Endothelial cell of umbilical vein (primary cell): ENCODE data around the gene PIP4K2C. TPM values are rescaled to one million over a fixed set of nuclear protein-coding genes. Genes with fewer than 3 reads are reported as not detected.

Experiments used
- BruUV-seq: library from RNA; stranded (reverse); fragments of 400-500 nt; replicated peaks from 2 replicates; lab custom pipeline; 2021; lab: Mats Ljungman, UMichigan
- CTCF ChIA-PET: fragments of 300-600, 350-600 bp; sonication (Branson Sonifier 250); formaldehyde crosslinking; loops from one replicate; lab custom pipeline; 2021; ENCODE audit warnings: antibody characterized with exemption, inconsistent platforms; lab: Charles Lee
- POLR2A ChIA-PET: fragments of 300-600, 350-600 bp; sonication (Branson Sonifier 250); formaldehyde crosslinking; loops from one replicate; lab custom pipeline; 2021; ENCODE audit warnings: antibody characterized with exemption, inconsistent platforms; lab: Charles Lee
- DNase-seq: peaks from one replicate; pipeline ENCODE4 v3.0.0-alpha.2; 2011; ENCODE audit warnings: low read depth, low spot score
- FAIRE-seq: peaks from 2 replicates; lab custom pipeline; 2011; peaks lifted over from hg19 to GRCh38; lab: Jason Lieb, UNC
- H2AFZ ChIP-seq: 2 replicates; pipeline ENCODE4 v1.6.0; 2012; ENCODE audit warnings: low read depth, low read length, control low read depth, inconsistent platforms
- H3K27ac ChIP-seq: 2 replicates; pipeline ENCODE4 v1.5.1; 2011; ENCODE audit warnings: low read depth, mild to moderate bottlenecking, control low read depth, low read length, moderate library complexity; ENCODE audit not compliant: insufficient read depth
- H3K27me3 ChIP-seq, 2 experiments: 2 replicates each; pipeline versions ENCODE4 v1.6.0 to v1.6.1; 2011; ENCODE audit warnings: low read length in 2 of 2, mixed read lengths in 1 of 2; ENCODE audit not compliant: control insufficient read depth in 2 of 2, insufficient read depth in 2 of 2
- H3K36me3 ChIP-seq, 2 experiments: 2 replicates in 1 of 2; 3 replicates in 1 of 2; pipeline ENCODE4 v1.5.1; 2011; ENCODE audit warnings: low read length in 2 of 2, mild to moderate bottlenecking in 1 of 2, moderate library complexity in 1 of 2; ENCODE audit not compliant: control insufficient read depth in 2 of 2, insufficient read depth in 2 of 2; ENCODE audit errors: extremely low read depth in 1 of 2
- H3K4me1 ChIP-seq: 3 replicates; pipeline ENCODE4 v1.5.1; 2011; ENCODE audit warnings: mild to moderate bottlenecking, low read length; ENCODE audit not compliant: control insufficient read depth, insufficient read depth; ENCODE audit errors: extremely low read depth
- H3K4me2 ChIP-seq: 2 replicates; pipeline ENCODE4 v1.6.1; 2011; ENCODE audit warnings: low read length, control low read depth, mixed read lengths; ENCODE audit not compliant: insufficient read depth
- H3K4me3 ChIP-seq, 3 experiments: fragments of 200-600 bp in 1 of 3; sonication (generic), shearing (Covaris generic) in 1 of 3; replicated peaks in 1 of 3; 2 replicates each; pipeline ENCODE4 v1.5.1; 2011 to 2016; ENCODE audit warnings: control low read depth in 3 of 3, low read length in 3 of 3, mild to moderate bottlenecking in 2 of 3, inconsistent platforms in 1 of 3, low read depth in 1 of 3, moderate library complexity in 1 of 3; ENCODE audit not compliant: insufficient read depth in 1 of 3
- H3K79me2 ChIP-seq: 2 replicates; pipeline ENCODE4 v1.6.0; 2012; ENCODE audit warnings: low read length, inconsistent platforms; ENCODE audit not compliant: control insufficient read depth, insufficient read depth
- H3K9ac ChIP-seq: replicated peaks from 2 replicates; pipeline ENCODE3; 2011; ENCODE audit warnings: low read length, control low read depth; ENCODE audit not compliant: insufficient read depth; ENCODE audit errors: extremely low read depth
- H3K9me1 ChIP-seq: replicated peaks from 3 replicates; pipeline ENCODE4 v1.6.0; 2011; ENCODE audit warnings: mild to moderate bottlenecking, low read length; ENCODE audit not compliant: control insufficient read depth, insufficient read depth; ENCODE audit errors: extremely low read depth
- H3K9me3 ChIP-seq: replicated peaks from 2 replicates; pipeline ENCODE4 v1.5.1; 2012; ENCODE audit warnings: low read length, inconsistent platforms; ENCODE audit not compliant: control insufficient read depth, insufficient read depth
- H4K20me1 ChIP-seq: replicated peaks from 2 replicates; pipeline ENCODE3; 2011; ENCODE audit warnings: mild to moderate bottlenecking, low read length; ENCODE audit not compliant: control insufficient read depth, insufficient read depth; ENCODE audit errors: extremely low read depth
- CTCF ChIP-seq, 2 donors: IDR thresholded peaks; 1 replicate in 1 of 2; 2 replicates in 1 of 2; pipeline ENCODE4 v1.5.1; 2011; ENCODE audit warnings: low read length in 2 of 2, mild to moderate bottlenecking in 2 of 2, moderate library complexity in 2 of 2, control low read depth in 1 of 2, inconsistent platforms in 1 of 2, low read depth in 1 of 2; ENCODE audit not compliant: insufficient read depth in 1 of 2; ENCODE audit errors: extremely low read depth in 1 of 2
- EZH2 ChIP-seq: IDR thresholded peaks from 2 replicates; pipeline ENCODE4 v1.6.1; 2012; ENCODE audit warnings: borderline replicate concordance, low read depth, mild to moderate bottlenecking, moderate library complexity, low read length, inconsistent platforms; ENCODE audit not compliant: severe bottlenecking
- FOS ChIP-seq: IDR thresholded peaks from 2 replicates; pipeline ENCODE4 v1.6.1; 2011; ENCODE audit warnings: mild to moderate bottlenecking, low read length, moderate library complexity, borderline replicate concordance; ENCODE audit not compliant: insufficient read depth
- GATA2 ChIP-seq: IDR thresholded peaks from 2 replicates; pipeline ENCODE4 v1.7.0; 2011; ENCODE audit warnings: low read depth, mild to moderate bottlenecking, moderate library complexity, mixed read lengths, low read length; ENCODE audit not compliant: insufficient read length, insufficient read depth
- JUN ChIP-seq: IDR thresholded peaks from 2 replicates; pipeline ENCODE4 v1.6.1; 2011; ENCODE audit warnings: borderline replicate concordance, low read depth; ENCODE audit not compliant: insufficient read length, insufficient read depth
- MAX ChIP-seq: IDR thresholded peaks from 2 replicates; pipeline ENCODE4 v1.6.1; 2011; ENCODE audit not compliant: insufficient read depth, insufficient read length
- MYC ChIP-seq: IDR thresholded peaks from one replicate; pipeline ENCODE4 v1.6.1; 2011; ENCODE audit warnings: mild to moderate bottlenecking, low read depth, low read length
- POLR2A ChIP-seq: IDR thresholded peaks from 2 replicates; pipeline ENCODE4 v1.6.1; 2012; ENCODE audit warnings: low read depth, mild to moderate bottlenecking, control low read depth, low read length
- POLR2AphosphoS5 ChIP-seq: IDR thresholded peaks from 2 replicates; pipeline ENCODE4 v1.6.1; 2012; ENCODE audit warnings: low read depth, mild to moderate bottlenecking, control low read depth, low read length, moderate library complexity; ENCODE audit not compliant: insufficient read depth
- dilution Hi-C: fragments of 300-500 bp; cut with MboI; formaldehyde crosslinking; loops from one replicate; pipeline ENCODE4 v1.15.0; 2019; ENCODE audit warnings: low sequenced_read_pairs; ENCODE audit not compliant: extremely low pct_ligation_motif_present
- intact Hi-C: fragments of 100-400 bp; cut with micrococcal nuclease; formaldehyde crosslinking; loops from one replicate; pipeline ENCODE4 v1.10.0; 2022
- polyA plus RNA-seq, 4 experiments: library from polyadenylated mRNA; depleted of rRNA in 3 of 4; stranded (reverse) in 3 of 4; unstranded in 1 of 4; fragments of >200 nt; gene quantifications; 2 replicates each; pipeline versions ENCODE4 v1.2.1 to v1.2.3, GENCODE V29; 2011 to 2012; ENCODE audit warnings: missing spikeins in 1 of 4
- total RNA-seq: library from RNA; stranded (reverse); gene quantifications from 2 replicates; pipeline ENCODE4 v1.2.3, GENCODE V29; 2021

The PIP4K2C gene
- total and polyA plus RNA-seq, 2 donors (not counting 3 experiments of a cell fraction or from before 2014, with no cell fraction given) = 10.5 to 11.5 TPM

GRCh38 chr12:57603324-57603723 is 12.3 kb downstream of the PIP4K2C start:
- Histone ChIP-seq H3K4me3 (no peak overlapping the region), H3K27ac (no peak overlapping the region), H3K79me2 (no peaks in the 10 kb centered on the region), H3K4me2 (no peak overlapping the region), H3K9me1 (no peaks in the 10 kb centered on the region), H2AFZ (no peak overlapping the region), H4K20me1 (no peaks in the 10 kb centered on the region), H3K4me1 (peaks cover 6% of the 10 kb centered on the region), H3K36me3 (no peaks in the 10 kb centered on the region), H3K9me3 (no peaks in the 10 kb centered on the region), H3K9ac (no peak overlapping the region), H3K27me3 (peaks cover 0 to 4% of the 10 kb centered on the region in 2 experiments)
- ChIA-PET CTCF (interaction anchor here (6.8 kb wide), 1 partner anchor 20 kb away, joined by 44 read pairs; no protein-coding TSS in a partner anchor), POLR2A (no interaction called here)
- dilution Hi-C loops = no loop called here
- TF ChIP-seq JUN = no peak
- TF ChIP-seq POLR2A = no peak
- no peak for TF ChIP-seq CTCF (IDR thresholded peaks at IDR 0.05; ENCODE audit: extremely low read depth in 1 of 2, insufficient read depth in 1 of 2, low read depth in 1 of 2, low read length in 2 of 2)
- TF ChIP-seq FOS = no peak
- no peak for TF ChIP-seq GATA2
- TF ChIP-seq MAX = no peak
- no peak for TF ChIP-seq POLR2AphosphoS5
- no peak for TF ChIP-seq MYC
- TF ChIP-seq EZH2 = no peak
- FAIRE-seq (no peak), DNase-seq (no peak)
- intact Hi-C loops = loop anchor here (1.0 kb wide), 1 partner anchor 12 kb away; the partner anchor contains the start of gene PIP4K2C
- BruUV-seq = no TSS peak
